ENCODE results near the gene ITPR1. TPM values are rescaled to one million over a fixed set of nuclear protein-coding genes. Genes with fewer than 3 reads are reported as not detected.

ITPR1 gene
- total RNA-seq, 1 experiment from 2014 or later, result 13.4 TPM

DNA sequence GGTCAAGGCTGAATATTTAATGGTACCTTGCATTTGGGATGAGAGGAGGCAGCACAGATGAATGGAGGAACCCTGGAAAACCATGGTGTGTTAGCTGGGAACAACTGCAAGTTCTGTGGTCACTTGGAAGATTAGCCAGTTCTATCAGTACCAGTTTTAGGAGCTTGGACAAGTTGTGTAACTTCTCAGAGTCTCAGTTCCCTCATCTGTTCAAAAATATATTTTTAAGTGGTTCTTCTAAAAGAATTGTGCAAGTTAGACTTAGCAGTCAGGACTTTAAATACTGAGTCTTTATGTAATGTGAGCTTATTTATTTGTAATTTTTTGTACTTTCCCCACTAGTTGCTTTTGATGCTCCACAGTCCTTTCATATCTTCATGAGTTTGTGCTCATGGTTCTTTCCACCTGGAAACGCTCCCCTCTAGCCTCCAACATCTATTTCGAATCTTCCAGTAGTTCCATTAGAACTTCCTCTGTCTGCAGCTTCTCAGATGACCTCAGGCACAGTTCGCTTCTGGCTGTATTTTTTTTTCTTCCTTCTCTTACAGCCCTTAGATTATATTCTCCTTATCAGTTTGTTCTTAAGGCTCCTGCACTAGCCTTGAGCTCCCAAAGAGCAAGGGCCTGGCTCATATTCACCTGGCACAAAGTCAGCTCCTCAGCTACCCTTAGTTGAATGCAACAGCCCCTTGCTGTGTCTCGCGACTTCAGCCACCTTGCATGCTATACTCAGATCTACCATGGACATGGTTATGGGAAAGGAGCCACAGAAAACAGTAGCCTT lies 27.1 kb downstream of the ITPR1 start:
- in situ Hi-C loops (cut with HindIII; ENCODE audit: low pct_unique_long_range_greater_than_20kb, low sequenced_read_pairs), result no loop called here

DNA sequence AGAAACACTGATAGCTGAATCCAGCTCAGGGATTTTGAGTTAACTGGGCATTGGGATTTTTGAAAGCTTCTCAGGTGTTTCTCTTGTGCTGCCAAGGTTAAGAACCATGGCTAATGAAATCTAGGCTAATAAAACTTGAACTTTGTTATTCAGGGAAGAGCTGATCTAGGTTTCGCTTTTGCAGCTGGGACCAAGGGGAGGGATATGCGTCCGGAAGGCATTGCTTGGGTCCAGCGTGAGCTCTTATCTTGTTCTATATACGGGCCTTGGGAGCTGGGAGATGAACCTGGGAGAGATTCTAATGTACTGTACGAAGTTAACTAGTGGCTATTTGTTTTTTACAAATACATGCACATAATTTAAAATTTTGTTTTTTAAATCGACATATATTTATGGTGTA lies 29.8 kb downstream of the ITPR1 start:
- no peak for DNase-seq (ENCODE audit: low read depth, low spot score)
- in situ Hi-C loops (cut with HindIII; ENCODE audit: low pct_unique_long_range_greater_than_20kb, low sequenced_read_pairs), result no loop called here

More for the DNA sequence above, 27.1 kb downstream of the ITPR1 start:
- no peak for DNase-seq (ENCODE audit: low read depth, low spot score)

DNA sequence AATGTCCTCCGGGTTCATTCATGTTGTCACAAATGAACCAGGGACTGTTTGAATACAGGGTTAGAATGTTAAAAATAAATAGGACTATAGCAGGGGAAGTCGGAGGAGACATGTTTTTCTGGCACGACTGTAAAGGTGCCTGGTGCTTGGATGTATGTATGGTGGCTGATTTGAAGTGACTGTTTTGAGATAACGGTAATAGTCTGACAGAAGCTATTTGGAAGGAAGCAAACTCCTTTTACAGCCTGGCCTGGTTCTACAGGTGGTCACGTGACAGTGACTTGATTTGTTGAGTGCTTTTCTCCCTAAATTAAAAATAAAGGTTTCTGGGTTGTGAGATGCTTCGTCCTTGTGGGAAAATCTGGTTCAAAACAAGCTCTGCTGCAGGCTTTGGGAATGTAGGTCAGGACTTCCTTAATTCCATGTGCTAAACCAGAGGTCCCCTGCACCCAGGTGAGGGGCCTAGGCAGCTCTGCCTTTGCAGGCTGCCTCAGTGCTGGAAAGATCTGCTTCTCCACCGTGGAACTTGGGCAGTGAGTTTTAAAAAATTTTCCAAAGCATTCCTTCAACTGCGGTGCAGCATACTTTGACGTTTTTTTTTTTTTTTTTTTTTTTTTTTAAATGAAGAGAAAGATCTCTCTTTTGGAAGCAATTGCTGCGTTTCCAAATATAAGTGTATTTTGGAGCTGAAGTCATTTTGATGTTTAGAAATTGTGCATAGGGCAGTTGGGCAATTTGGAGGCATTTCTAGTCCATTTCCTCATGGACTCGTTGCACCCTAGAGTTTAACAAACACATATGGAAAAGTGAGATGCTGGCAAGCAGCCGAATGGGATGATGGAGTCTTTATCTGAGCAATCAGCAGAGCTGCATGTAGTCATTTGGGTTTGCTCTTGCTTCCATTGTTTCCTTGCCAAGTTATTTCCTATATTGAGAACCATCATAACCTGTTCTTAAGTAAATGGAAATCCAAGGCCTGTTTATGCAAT lies 30.9 kb downstream of the ITPR1 start:
- DNase-seq (ENCODE audit: low read depth, low spot score), result no peak
- in situ Hi-C loops (cut with HindIII; ENCODE audit: low pct_unique_long_range_greater_than_20kb, low sequenced_read_pairs), result no loop called here

DNA sequence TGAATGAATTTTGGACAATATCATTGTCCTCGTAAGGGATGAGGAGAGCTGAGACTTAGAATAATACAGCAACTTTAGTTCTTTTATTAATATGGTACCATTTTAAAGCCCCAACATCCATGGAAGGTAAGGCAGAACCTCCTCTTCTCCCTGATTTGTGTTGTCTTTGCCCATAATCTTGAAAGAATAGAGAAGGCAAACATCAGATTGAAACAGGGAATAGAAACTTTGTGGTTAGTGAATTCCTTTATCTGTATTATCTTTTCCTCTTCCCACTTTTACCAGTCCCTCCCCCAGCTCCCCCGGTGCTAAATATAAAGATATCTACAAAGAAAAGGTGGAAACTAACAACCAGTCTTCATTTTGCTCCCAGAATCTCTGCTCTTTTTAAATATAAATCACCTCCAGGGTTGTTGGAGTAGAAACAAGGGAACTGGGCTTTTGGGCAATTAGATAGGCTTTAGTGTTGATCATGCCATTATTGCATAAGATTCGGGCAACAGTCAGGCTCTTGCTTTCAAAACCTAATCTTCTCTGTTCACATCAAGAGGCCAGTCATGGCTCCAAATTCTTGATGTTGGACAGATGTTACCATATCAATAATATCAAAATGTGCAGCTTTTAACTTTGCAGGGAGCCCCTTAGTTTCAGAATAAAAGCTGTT lies 32.5 kb downstream of the ITPR1 start:
- in situ Hi-C loops (cut with HindIII; ENCODE audit: low pct_unique_long_range_greater_than_20kb, low sequenced_read_pairs), result no loop called here
- DNase-seq (ENCODE audit: low read depth, low spot score), result no peak

DNA sequence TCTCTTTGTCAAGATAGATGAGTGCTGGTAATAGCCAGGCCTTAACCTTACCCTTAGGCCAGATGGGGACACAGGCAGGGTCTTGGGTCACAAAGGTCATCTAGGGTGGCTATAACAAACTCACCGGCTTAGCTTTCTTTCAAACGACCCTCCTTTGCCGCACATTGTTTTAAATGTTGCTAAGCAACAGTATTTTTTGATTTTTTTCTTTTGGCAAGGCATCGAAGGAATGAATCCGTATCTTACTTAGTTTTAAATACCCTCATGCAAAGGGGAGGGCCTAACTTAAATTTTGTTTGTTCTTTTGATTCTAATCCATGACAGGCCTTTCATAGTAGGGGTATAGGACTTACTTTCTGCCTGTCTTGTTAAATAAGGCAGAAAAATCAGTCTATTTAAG lies 35.2 kb downstream of the ITPR1 start:
- DNase-seq (ENCODE audit: low read depth, low spot score), result no peak
- in situ Hi-C loops (cut with HindIII; ENCODE audit: low pct_unique_long_range_greater_than_20kb, low sequenced_read_pairs), result no loop called here

DNA sequence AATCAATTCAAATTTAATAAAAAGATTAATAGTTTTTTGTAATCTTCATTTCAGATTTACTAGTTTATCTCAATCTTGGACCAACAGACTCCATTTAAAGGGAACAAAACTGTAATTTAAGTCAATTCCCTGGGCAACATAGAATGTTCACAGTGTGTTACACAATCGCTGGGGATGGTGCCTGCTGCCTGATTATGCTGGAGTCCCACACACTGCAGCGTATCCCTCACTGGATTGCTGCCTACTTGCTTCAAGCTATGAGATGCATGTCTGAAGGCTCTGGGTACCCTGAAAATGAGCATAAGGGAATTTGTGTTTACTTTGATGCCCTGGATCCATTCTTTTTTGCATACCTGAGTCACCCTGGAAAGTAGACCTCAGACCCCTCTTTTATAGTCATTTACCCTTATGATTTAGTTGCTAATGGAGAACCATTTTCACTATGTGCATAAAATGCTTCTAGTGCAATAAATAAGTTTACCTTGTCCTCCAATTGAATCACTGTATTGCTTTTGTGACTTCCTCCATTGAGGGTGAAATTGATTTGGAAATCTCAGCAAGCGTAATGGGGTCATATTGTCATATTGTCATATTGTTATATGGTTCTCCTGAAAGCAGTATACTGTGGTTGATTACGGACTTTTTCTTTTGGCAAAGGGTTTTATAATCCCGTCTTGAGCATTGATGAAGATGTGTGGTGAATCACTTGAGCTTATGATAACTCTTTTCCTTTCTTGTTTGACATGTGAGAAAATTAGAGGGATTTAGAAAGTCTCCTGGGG lies 35.9 kb downstream of the ITPR1 start:
- in situ Hi-C loops (cut with HindIII; ENCODE audit: low pct_unique_long_range_greater_than_20kb, low sequenced_read_pairs), result no loop called here

DNA sequence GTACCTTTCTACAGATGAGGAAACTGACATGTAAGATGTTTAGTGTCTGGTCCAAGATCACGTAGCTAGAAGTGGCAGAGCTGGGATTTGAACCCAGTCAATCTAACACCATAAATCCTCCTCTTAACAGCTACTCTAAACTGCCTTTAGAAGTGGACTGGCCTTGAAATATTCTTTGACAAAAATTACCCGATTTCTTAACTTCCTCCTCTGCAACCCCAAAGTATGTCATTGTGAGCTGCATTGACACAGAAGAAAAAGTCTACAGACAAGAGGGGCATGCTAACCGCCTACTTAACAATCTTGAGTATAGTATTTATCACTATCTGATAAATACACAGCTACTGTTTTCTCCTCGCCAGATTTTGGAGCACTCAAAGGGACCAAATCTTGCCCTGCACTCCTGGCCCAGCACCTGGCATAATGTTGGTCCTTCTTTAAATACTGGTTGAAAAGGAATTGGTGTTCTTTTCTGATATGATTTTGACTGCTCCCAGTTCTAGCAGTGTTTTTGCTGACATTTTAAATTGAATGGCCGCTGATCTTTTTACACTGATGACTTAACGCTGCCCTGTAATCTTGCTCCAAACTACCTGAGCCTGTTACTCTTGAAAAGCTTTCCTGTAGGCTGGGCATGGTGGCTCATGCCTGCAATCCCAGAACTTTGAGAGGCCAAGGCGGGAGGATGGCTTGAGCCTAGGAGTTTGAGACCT lies 36.9 kb downstream of the ITPR1 start:
- no peak for DNase-seq (ENCODE audit: low read depth, low spot score)
- in situ Hi-C loops (cut with HindIII; ENCODE audit: low pct_unique_long_range_greater_than_20kb, low sequenced_read_pairs), result no loop called here

More for the DNA sequence above, 35.9 kb downstream of the ITPR1 start:
- no peak for DNase-seq (ENCODE audit: low read depth, low spot score)

DNA sequence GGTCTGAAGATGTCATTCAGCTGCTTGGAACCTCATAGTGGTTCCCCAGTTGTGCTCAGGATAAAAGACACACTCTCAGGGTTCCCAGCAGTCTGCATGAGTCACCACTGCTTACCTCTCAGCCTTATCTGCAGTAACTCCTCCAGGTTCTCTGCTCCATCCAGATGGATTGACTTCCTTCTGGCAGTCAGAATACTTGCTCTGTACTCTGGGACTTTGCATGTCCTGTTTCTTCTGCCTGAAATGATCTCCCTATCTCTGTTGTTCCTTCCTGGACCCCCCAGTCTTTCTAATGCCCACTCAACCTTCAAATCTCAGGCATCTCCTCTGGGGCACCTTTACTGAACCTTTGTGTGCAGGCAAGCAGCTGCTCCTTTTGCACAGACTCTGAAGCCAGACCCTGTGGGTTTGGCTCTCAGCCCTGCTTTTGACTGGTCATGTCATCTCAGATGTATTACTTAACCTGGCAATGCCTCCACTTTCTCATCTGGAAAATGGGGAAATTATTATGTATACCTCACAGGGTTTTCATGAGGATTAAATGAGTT lies 38.4 kb downstream of the ITPR1 start:
- no peak for DNase-seq (ENCODE audit: low read depth, low spot score)
- in situ Hi-C loops (cut with HindIII; ENCODE audit: low pct_unique_long_range_greater_than_20kb, low sequenced_read_pairs), result no loop called here

DNA sequence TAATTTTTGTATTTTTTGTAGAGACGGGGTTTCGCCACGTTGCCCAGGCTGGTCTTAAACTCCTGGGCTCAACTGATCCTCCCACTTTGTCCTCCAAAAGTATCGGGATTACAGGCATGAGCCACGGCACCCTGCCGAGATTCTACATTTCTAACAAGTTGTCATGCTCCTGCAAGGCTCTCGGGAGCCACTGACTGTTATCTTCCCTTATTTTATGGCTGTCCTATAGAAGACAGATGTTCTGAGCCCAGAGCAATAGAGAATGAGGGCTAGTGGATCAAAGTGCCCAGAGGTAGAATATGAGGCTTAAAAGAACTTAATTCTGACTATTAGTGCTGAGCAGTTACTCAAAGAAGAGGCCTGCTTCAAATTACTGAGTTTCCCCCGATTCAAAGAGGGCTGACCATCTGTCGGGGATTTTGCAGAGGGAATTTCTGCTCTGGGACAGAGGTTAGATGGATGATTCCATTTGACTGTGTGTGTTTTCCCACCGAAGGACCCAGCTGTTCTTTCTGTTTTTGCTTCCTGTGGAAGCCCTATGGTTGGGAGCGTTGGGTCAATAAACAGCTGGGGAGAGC lies 39.5 kb downstream of the ITPR1 start:
- DNase-seq (ENCODE audit: low read depth, low spot score), result no peak
- in situ Hi-C loops (cut with HindIII; ENCODE audit: low pct_unique_long_range_greater_than_20kb, low sequenced_read_pairs), result no loop called here

DNA sequence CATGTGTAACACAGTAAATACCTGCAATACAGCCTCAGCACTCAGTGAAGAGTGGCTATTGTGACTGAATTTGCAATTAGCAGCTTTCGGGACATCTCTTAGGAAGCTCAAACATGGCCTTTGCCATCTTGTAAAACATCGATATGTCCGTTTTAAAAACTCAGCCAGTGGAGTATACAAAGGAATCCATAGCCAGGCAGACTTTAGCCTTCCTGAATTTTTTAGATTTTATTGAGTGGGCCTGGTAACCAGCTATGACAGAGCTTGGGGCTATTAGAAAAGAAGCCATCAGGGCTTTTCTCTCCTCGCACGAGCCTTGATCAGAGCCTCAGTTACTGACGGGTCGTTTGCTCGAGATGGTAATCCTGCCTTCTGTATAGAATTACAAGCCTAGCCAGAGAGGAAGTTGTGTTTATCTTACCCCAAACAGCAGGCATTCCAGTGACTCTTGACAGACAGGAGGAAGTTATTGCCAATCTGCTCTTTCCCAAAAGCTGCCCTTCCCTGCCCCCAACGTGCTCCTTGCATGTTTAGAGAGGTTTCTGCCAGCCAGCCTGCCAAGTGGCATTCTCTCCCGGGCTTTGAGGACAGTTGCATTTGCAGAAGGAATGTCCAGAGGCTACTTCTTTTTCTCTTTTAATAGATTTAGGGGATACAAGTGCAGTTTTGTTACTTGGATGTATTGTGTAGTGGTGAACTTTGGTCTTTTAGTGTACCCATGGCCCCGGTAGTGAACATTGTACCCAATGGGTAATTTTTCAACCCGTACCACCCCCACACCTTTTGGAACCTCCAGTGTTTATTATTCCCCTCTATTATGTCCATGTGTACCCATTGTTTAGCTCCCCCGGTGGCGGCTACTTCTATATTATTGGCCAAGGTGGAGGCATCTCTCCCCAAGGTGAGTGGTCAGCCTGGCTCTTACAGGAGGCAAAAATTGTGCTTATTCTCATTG lies 40.6 kb downstream of the ITPR1 start:
- no peak for DNase-seq (ENCODE audit: low read depth, low spot score)
- in situ Hi-C loops (cut with HindIII; ENCODE audit: low pct_unique_long_range_greater_than_20kb, low sequenced_read_pairs), result no loop called here

DNA sequence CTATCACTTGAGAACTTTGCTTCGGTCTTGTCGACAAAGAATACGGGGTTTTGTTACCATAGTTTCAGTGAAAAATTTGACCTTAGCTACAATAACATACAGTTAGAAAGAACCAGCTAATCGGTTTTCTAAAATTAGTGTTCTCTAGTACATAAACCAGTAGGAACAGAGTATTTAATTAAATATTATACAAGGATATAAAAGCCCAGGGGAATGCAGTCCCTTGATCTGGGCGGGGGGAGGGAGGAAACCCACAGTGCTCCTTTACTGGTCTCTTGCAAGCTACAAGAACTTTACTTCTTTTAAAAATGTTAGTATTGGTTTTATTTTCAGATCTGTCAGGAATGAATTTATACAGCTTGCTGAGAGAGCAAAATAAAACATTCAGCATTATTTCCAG lies 41.8 kb downstream of the ITPR1 start:
- no peak for DNase-seq (ENCODE audit: low read depth, low spot score)
- in situ Hi-C loops (cut with HindIII; ENCODE audit: low pct_unique_long_range_greater_than_20kb, low sequenced_read_pairs), result no loop called here

DNA sequence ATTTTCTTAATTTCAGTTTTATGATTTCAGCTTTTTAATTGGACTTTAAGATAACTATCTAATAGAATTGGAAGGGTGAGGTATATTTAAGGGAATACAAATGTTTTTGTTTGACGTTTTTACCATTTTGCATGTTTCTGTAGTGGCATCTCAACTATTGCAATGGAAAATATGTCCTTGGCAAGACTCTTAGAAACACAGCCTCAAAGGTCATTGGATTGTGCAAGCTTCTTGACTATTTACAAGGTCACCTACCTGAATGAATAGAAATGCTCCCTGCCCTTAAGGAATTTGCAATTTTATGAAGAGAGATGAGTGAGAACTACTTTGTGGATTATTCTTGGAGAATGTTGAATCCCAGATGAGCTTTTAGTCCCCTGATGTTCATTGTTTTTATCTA lies 43.1 kb downstream of the ITPR1 start:
- in situ Hi-C loops (cut with HindIII; ENCODE audit: low pct_unique_long_range_greater_than_20kb, low sequenced_read_pairs), result no loop called here

DNA sequence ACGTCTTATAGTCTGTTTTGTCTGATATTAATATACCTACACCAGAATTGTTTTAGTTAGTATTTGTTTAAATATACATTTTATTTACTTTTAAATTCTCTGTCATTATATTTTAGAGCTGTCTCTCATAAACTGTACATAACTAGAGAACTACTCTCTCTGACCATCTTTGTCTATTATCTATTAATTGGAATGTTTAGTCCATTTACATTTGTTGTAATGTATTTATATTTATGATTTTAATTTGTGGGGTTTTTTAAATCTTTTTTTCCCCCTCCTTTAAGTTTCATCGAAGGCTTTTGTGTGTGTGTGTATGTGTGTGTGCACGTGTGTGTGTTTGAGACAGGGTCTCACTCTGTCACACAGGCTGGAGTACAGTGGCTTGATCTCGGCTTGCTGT lies 47.1 kb downstream of the ITPR1 start:
- in situ Hi-C loops (cut with HindIII; ENCODE audit: low pct_unique_long_range_greater_than_20kb, low sequenced_read_pairs), result no loop called here
- DNase-seq (ENCODE audit: low read depth, low spot score), result no peak

More for the DNA sequence above, 43.1 kb downstream of the ITPR1 start:
- no peak for DNase-seq (ENCODE audit: low read depth, low spot score)

DNA sequence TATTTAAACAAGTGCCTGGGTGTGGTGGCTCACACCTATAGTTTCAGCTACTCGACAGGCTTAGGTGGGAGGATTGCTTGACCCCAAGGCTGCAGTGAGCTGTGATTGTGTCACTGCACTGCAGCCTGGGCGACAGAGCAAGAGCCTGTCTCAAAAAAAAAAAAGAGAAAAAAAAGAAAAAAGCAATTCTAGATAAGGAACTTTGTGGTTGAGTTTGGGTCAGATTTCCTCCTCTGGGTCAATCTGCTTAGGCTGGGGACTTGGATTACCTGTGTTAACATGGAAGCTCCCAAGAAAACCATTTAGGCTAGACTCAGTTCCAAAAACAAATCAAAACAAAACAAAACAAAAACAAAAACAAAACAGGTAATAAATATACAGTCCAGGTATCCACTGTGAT lies 50.0 kb downstream of the ITPR1 start:
- in situ Hi-C loops (cut with HindIII; ENCODE audit: low pct_unique_long_range_greater_than_20kb, low sequenced_read_pairs), result no loop called here

More for the DNA sequence above, 50.0 kb downstream of the ITPR1 start:
- no peak for DNase-seq (ENCODE audit: low read depth, low spot score)

Data from SK-MEL-5 (cell line).